MCF 10A (cell line): Measurements from ENCODE around the gene KRT6C. TPM values are rescaled to one million over a fixed set of nuclear protein-coding genes. Genes with fewer than 3 reads are reported as not detected.
"Not testable (repeated sequence)": the region's sequence is repeated elsewhere in the genome, so short reads cannot be mapped to it uniquely, and the experiment has no call there.

ENCODE experiments used
- BruUV-seq: library from RNA; stranded (reverse); fragments of 400-500 nt; replicated peaks from 2 replicates; lab custom pipeline; 2021; lab: Mats Ljungman, UMichigan
- CTCF ChIA-PET: fragments of 300-600 bp; sonication (Branson Sonifier 250); formaldehyde crosslinking; extraction: SDS; loops from one replicate; lab custom pipeline; 2021; ENCODE audit warnings: antibody characterized with exemption, inconsistent platforms; lab: Yijun Ruan, JAX
- POLR2A ChIA-PET: fragments of 300-600, 350-650 bp; sonication (Branson Sonifier 250); formaldehyde crosslinking; extraction: SDS; loops from one replicate; lab custom pipeline; 2020; ENCODE audit warnings: antibody characterized with exemption, inconsistent platforms; lab: Yijun Ruan, JAX
- DNase-seq: peaks from one replicate; pipeline ENCODE4 v3.0.0-alpha.2; 2018; ENCODE audit not compliant: unreplicated experiment
- H3K27ac Mint-ChIP-seq: one replicate; pipeline ENCODE4 v1.8.0; 2022; ENCODE audit warnings: mild to moderate bottlenecking, low read depth, mixed read lengths; ENCODE audit not compliant: unreplicated experiment
- H3K27me3 Mint-ChIP-seq: one replicate; pipeline ENCODE4 v1.8.0; 2022; ENCODE audit warnings: mixed read lengths; ENCODE audit not compliant: insufficient read depth, unreplicated experiment
- H3K36me3 Mint-ChIP-seq: one replicate; pipeline ENCODE4 v1.8.0; 2022; ENCODE audit warnings: mild to moderate bottlenecking, moderate library complexity, mixed read lengths; ENCODE audit not compliant: insufficient read depth, unreplicated experiment
- H3K4me1 Mint-ChIP-seq: one replicate; pipeline ENCODE4 v1.8.0; 2022; ENCODE audit warnings: mixed read lengths; ENCODE audit not compliant: insufficient read depth, unreplicated experiment
- H3K4me3 Mint-ChIP-seq: one replicate; pipeline ENCODE4 v1.8.0; 2022; ENCODE audit warnings: mild to moderate bottlenecking, moderate library complexity, mixed read lengths; ENCODE audit not compliant: unreplicated experiment
- H3K9me3 Mint-ChIP-seq: one replicate; pipeline ENCODE4 v1.8.0; 2022; ENCODE audit warnings: mixed read lengths; ENCODE audit not compliant: unreplicated experiment
- CTCF ChIP-seq: fragments of 200-600 bp; IDR thresholded peaks from one replicate; pipeline ENCODE4 v1.8.0; 2022; ENCODE audit warnings: antibody characterized with exemption, mild to moderate bottlenecking; ENCODE audit not compliant: unreplicated experiment
- intact Hi-C: fragments of 100-400 bp; cut with micrococcal nuclease; formaldehyde crosslinking; loops from 2 replicates; pipeline ENCODE4 v1.14.1; 2022
- total RNA-seq: library from RNA; stranded (reverse); gene quantifications from 2 replicates; pipeline ENCODE4 v1.2.3, GENCODE V29; 2022

Gene KRT6C
- total RNA-seq, 1 experiment from 2014 or later, result 0.19 TPM

- DNase-seq, H3K27me3 Mint-ChIP-seq, H3K9me3 Mint-ChIP-seq, BruUV-seq, intact Hi-C loops: not testable (repeated sequence)
- ChIA-PET CTCF (interaction anchor here (0.6 to 0.9 kb wide), 2 partner anchors 100 to 389 kb away, joined by 3 read pairs; no protein-coding TSS in a partner anchor), POLR2A (interaction anchor here (0.7 to 28.5 kb wide), 7 partner anchors 9 to 384 kb away, joined by 3 to 1235 read pairs (median 4); partner anchors contain the start of genes KRT5 and KRT6C)
- Mint-ChIP-seq H3K4me1 (peaks cover 53% of the 10 kb centered on the region), H3K4me3 (peak overlapping the region; percentile 93), H3K27ac (peak overlapping the region; percentile 73), H3K36me3 (peaks cover 70% of the 10 kb centered on the region)
Observed at GRCh38 chr12:52491495-52491894, 17.9 kb upstream of the KRT6C start.

- Mint-ChIP-seq H3K36me3 (peaks cover 72% of the 10 kb centered on the region), H3K4me1 (peaks cover 25% of the 10 kb centered on the region), H3K27me3 (no peaks in the 10 kb centered on the region), H3K9me3 (no peaks in the 10 kb centered on the region), H3K27ac (peak overlapping the region; percentile 52), H3K4me3 (peak overlapping the region; percentile 93)
- ChIA-PET POLR2A (interaction anchor here (0.5 to 28.5 kb wide), 3 partner anchors 24 to 284 kb away, joined by 3 to 1235 read pairs (median 3); partner anchors contain the start of gene KRT5), CTCF (interaction anchor here (0.8 to 3.4 kb wide), 5 partner anchors 19 to 389 kb away, joined by 3 to 19 read pairs (median 4); no protein-coding TSS in a partner anchor)
- BruUV-seq, result no TSS peak
- TF ChIP-seq CTCF, result no peak
- DNase-seq, result no peak
- intact Hi-C loops, result no loop called here
Observed at GRCh38 chr12:52488736-52489135, 15.1 kb upstream of the KRT6C start.

GRCh38 chr12:52487744-52488443, 14.3 kb upstream of the KRT6C start:
- BruUV-seq, intact Hi-C loops, DNase-seq, H3K27me3 Mint-ChIP-seq, H3K9me3 Mint-ChIP-seq: not testable (repeated sequence)
- H3K4me3 Mint-ChIP-seq, result peak overlapping the region; percentile 93
- H3K4me1 Mint-ChIP-seq, result peaks cover 20% of the 10 kb centered on the region
- H3K36me3 Mint-ChIP-seq, result peaks cover 66% of the 10 kb centered on the region
- CTCF ChIA-PET, result interaction anchor here (0.6 to 3.4 kb wide), 7 partner anchors 19 to 390 kb away, joined by 3 to 19 read pairs (median 4); no protein-coding TSS in a partner anchor
- H3K27ac Mint-ChIP-seq, result peak overlapping the region; percentile 50
- POLR2A ChIA-PET, result interaction anchor here (0.6 to 28.5 kb wide), 8 partner anchors 7 to 418 kb away, joined by 3 to 1235 read pairs (median 4); partner anchors contain the start of genes ATG101, KRT5, KRT6A and KRT6B

- TSS peak; percentile 19 for BruUV-seq
- intact Hi-C loops, result no loop called here
- Mint-ChIP-seq H3K27ac (peak overlapping the region; percentile 50), H3K36me3 (peaks cover 60% of the 10 kb centered on the region), H3K4me3 (peak overlapping the region; percentile 93), H3K9me3 (no peaks in the 10 kb centered on the region), H3K4me1 (peaks cover 20% of the 10 kb centered on the region), H3K27me3 (no peaks in the 10 kb centered on the region)
- no peak for DNase-seq
- POLR2A ChIA-PET, result interaction anchor here (0.6 to 28.5 kb wide), 10 partner anchors 8 to 418 kb away, joined by 3 to 1235 read pairs (median 4); partner anchors contain the start of genes ATG101, KRT5, KRT6A and KRT6B
- no peak for TF ChIP-seq CTCF
- CTCF ChIA-PET, result interaction anchor here (0.7 to 3.4 kb wide), 2 partner anchors 20 to 95 kb away, joined by 4 to 19 read pairs; no protein-coding TSS in a partner anchor
Observed at GRCh38 chr12:52487211-52487610, 13.6 kb upstream of the KRT6C start.
